Amygdala (tissue), 56 donors: ENCODE measurements around the gene CHMP4B.
"Not testable (repeated sequence)": the region's sequence is repeated elsewhere in the genome, so short reads cannot be mapped to it uniquely, and the experiment has no call there.

Experiments used
- DNase-seq, 56 donors: peaks; one replicate each; lab custom pipeline; 2025; lab: John Stamatoyannopoulos, UW

CHMP4B gene

DNA sequence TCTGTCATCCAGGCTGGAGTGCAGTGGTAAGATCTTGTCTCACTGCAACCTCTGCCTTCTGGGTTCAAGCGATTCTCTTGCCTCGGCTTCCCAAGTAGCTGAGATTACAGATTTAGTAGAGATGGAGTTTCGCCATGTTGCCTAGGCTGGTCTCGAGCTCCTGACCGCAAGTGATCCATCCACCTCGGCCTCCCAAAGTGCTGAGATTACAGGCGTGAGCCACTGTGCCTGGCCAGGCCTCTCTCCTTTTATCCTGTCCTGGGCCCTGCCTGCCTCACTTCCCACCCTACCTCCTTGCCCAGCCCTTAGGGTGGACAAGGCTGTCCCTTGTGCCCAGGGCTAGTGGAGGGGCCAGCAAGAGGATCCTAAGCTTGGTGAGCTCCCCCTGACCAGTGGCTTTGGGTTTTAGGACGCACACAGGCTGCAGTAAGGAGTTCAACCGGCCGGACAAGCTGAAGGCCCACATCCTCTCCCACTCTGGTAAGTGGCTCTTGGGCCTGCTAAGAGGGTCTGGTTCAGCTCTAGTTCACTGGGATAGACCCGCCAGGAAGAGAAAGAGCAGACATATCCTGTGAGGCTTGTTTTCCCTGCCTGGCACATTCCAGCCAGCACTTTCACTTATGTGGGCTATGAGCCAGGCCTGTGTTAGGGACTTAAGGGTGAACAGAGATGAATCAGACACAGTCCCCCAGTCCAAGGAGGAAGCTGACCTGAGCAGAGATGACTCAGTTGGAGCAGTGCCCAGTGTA lies 21.9 kb upstream of the CHMP4B start:
- DNase-seq = no peak

DNA sequence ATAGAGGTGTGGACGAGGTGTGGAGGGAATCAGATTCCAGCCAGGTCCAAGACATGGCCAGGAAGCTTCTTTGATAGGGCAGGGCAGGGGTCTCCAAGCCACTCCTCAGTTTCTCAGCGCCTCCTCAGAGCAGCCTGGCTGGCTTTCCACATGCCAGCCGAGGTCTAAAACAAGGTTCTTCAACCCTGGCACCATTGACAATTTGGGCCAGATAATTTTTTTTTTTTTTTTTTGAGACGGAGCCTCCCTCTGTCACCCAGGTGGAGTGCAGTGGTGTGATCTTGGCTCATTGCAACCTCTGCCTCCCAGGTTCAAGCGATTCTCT lies 21.3 kb upstream of the CHMP4B start:
- DNase-seq = no peak

DNA sequence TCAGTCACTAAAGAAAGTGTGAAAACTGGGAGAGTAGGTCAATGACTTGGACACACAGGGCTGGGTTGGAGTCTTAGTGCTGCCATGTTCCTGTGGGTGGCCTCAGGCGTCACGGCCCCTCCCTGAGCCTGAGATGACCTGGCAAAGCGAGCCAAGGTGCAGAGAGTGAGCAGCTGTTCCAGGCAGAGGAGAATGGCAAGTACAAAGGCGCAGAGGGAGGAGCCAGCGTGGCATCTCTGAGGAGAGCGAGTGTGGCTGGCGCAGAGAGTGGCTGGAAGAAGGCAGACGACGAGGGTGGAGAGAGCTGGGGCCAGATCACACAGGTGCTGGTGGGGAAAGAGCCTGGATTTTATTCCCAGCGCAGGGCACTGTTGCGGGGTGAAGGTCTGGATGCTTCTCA lies 20.6 kb upstream of the CHMP4B start:
- no peak for DNase-seq

DNA sequence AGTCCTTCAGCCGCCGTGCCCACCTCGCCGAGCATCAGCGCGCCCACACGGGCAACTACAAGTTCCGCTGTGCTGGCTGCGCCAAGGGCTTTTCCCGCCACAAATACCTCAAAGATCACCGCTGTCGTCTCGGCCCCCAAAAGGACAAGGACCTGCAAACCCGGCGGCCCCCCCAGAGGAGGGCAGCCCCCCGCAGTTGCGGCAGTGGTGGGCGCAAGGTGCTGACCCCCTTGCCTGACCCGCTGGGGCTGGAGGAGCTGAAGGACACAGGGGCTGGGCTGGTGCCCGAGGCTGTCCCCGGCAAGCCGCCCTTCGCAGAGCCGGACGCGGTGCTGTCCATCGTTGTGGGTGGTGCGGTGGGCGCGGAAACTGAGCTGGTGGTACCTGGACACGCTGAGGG lies 20.1 kb upstream of the CHMP4B start:
- DNase-seq = no peak

DNA sequence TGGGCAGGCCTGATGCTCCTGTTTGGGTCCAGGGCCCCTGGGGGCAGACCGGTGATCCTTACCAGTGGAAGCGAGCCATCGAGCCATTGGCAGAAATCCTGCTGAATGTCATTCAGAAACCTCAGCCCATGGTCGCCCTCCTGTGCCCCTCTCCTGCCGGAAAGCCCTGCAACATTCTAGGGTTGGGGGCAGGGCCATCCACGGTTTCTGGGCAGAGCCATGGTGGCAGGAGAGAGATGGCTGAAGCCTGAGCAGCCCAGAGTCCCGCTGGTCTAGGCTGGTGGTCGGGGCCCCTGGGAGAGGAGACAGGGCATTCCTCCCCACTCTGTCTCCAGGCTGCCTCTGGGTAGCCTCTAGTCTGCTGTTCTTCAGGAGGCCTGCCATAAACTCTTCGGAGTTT lies 19.6 kb upstream of the CHMP4B start:
- no peak for DNase-seq

DNA sequence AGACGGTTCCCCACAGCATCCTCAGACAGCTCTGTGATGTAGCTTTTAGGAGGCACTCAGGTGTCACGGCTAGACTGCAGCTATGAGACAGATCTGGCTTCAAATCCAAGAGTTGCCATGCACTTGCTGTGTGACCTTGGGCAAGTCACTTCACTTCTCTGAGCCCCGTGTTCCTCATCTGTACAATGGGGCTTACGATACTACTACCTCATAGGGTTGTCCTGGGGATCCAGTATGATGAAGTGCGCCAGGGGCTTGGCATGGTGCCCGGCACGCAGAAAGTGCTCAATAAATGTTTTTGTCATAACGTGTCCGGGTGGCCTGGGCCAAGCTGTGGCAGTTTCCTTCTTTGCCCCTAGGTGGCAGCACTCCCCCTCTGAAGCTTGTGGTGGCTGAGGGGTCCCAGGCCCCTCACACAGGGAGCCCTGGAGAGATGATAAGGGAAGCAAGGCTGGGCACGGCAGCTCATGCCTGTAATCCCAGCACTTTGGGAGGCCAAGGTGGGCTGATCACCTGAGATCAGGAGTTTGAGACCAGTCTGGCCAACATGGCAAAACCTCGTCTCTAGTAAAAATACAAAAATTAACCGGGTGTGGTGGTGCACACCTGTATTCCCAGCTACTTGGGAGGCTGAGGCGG lies 19.1 kb upstream of the CHMP4B start:
- DNase-seq = peak in 7 of 56 donors; percentile 1 to 20 (median 8)

DNA sequence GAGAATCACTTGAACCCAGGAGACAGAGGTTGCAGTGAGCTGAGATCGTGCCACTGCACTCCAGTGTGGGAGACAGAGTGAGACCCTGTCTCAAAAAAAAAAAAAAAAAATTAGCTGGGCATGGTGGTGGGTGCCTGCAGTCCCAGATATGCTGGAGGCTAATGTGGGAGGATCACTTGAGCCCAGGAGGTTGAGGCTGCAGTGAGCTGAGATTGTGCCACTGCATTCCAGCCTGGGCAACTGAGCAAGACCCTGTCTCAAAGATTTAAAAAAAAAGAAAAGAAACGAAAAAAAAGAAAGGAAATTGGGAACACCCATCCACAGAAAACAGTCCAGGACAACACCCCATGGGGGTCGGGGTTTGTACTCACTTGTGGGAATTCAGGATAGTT lies 18.6 kb upstream of the CHMP4B start:
- DNase-seq = not testable (repeated sequence)

DNA sequence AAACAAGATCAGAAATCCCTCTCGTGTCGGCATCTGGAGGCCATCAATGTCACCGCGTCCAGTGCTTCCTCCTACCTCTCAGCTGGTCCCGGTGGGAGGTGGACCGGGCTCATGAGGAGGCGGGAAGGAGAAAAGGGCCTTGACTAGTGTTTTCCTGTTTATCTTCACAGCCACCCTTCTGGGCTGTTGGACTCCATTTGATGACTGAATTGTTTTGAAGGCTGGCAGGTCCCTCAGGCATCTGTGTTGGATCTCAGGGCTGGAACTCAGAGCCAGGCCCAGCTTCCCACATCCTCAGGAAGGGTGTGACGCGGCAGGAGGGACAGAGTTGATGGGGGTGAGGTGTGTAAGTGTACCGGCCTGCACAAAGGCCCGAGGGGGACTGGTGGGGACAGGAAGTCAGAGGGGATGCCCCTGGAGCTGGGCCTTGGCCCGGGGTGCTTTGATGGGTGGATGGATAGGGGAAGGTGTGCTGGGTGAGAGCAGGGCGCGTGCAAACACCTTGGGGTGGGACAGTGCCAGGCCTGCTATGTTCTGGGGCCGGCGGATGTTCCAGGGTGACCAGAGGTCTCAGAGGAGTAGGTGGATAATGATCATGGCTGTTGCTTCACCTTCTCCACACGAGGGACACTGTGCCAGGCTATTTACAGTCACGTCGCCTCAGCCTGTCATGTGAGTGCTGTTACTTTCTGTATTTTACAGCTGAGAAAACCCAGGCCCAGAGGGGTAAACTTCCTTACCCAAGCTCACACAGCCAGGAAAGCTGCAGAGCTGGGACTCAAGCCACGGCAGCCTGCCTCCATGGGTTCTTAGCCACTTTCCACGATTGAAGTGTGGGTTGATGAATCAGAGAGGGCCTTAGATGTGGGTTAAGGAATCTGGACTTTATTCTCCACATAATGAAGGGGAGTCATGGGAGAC lies 17.9 kb upstream of the CHMP4B start:
- no peak for DNase-seq

DNA sequence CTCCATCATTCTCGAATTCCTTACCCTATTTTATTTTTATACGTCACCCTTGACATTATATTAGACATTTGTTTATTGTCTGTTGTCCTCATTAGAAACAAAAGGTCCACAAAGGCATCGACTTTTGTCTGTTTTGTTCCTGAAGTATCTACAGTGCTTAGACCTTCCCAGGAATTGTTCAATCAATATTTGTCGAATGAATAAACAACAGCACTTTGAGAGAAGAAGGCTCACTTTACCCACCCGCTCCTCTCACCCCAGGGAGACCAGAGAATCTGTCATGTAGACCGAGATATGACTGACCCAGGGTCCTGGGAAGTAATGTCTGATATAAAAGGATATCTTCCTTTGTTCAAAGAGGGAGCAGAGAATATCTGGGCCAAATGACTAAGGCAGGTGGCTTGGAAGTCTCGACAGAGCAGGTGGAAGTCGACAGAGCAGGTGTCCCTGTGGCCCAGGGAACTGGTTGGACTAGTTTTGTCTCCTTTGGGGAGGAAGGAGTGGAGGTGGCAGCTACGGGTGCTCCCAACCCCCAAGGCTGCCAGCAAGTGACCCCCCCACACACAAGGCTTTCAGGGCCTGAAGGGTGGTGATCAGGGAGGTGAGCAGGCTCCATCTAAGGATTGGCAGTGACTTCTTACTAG lies 14.8 kb upstream of the CHMP4B start:
- no peak for DNase-seq

DNA sequence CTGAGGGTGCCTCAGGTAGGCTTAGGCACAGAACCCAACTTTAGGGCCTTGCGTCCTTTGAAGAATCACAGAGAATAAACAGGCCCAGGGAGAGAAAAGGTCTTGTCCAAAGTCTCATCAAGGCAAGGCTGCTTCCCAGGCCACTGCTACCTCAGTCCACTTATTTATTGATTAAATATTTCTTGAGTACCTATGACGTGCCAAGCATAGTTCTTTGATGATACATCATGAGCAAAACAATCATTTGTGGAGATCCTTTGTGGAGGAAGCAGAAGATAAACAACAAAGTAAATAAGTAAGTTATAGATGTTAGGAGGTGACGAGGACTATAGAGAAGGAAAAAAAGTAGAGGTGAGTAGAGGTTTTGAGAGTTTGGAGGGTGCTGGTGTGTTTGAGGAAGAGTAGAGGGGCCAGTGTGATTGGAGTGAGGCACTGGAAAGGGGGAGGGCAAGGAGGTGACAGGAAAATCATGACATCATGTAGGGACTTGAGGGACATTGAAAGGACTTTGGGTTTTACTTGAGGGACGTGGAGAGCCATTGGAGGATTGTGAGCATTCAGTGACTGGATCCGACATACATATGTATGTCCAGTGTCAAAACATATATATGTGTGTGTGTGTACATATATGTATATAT lies 14.1 kb upstream of the CHMP4B start:
- no peak for DNase-seq

DNA sequence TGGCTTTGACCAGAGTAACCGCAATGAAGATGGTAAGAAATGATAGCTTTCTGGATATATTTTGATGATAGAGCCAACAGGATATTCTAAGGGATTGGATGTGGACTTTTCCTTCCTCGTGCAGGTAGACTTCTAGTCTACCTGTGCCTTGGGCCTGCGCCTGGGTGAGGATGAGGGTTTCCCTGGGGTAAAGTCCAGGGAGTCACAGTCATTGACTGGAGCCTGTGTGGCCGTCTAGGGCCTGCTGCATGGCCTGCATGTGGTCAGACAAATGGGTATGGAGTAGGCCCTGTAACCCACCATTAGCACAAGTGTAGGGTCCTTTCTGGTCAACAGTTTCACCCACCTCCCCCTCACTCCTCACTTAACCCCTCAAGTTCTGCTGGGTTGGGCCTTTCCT lies 12.7 kb upstream of the CHMP4B start:
- DNase-seq = no peak

DNA sequence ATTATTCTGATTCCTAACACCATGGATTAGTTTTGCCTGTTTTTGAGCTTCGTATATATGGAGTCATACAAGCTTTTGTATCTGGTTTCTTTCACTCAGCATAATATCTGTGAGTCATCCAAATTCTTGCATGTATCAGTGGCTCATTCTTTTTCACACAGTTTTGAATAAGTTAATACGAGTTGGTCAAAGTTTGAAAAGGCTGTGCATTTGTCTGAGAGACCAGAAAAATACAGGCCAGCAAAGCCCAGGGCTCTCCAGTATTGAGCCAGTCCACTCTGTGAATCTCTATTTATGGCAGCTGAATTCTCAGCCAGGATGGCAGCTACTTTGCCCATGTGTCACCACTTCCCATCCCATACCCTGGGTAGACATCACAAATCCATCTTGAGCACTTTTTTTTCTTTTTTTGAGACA lies 7.2 kb upstream of the CHMP4B start:
- no peak for DNase-seq

DNA sequence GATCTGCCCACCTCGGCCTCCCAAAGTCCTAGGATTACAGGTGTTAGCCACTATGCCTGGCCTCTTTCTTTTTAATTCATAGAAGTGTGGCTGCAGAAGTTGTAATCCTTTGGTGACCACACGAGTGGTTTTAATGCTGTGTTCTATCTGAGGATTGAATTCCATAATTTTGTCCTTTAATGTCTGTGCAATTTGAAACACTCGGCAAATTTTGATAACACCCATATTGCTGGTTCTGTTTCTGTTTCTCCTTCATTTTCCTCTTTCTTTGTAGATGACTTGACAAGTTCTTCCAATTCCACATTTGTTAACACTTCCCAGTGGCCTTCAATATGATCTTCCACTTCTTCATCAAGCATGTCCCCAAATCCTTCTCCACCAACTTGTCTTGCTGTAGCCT lies 2.8 kb upstream of the CHMP4B start:
- DNase-seq = no peak

DNA sequence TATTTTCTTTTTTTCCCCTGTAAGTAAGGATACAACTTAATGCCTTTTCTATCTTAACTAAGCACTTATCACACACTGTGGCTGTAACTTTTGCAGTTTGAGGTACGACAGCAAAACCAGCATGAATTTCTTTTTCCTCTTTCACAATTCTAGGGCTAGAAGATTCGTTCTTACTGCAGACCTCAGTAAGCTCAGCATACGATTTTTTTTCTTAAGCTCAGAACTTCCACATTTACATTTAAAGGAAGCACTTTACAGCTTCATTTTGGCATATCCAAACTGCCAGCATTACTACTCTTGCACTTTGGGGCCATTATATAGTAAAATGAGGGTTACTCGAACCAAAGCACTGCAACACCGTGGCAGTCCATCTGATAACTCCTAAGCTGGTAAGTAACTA lies 889 bp upstream of the CHMP4B start:
- no peak for DNase-seq

DNA sequence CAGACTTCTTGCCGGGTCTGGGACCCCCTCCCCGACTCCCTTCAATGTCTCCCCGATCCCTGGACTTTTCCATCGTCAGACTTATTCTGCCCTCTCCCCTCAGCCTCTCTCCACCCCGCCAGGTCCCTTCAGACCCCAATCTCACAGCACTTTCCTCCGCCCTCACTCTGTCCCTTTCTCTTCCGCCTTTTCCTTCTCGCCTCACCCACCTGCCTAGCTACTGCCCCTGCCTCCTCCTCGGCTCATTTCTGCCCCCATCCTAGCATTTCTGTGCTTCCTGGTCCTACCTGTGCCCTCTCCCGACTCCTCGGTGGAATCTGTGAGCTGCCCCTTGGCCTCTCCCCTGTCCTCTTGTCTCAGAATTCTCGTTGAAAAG lies 616 bp downstream of the CHMP4B start:
- DNase-seq = no peak

DNA sequence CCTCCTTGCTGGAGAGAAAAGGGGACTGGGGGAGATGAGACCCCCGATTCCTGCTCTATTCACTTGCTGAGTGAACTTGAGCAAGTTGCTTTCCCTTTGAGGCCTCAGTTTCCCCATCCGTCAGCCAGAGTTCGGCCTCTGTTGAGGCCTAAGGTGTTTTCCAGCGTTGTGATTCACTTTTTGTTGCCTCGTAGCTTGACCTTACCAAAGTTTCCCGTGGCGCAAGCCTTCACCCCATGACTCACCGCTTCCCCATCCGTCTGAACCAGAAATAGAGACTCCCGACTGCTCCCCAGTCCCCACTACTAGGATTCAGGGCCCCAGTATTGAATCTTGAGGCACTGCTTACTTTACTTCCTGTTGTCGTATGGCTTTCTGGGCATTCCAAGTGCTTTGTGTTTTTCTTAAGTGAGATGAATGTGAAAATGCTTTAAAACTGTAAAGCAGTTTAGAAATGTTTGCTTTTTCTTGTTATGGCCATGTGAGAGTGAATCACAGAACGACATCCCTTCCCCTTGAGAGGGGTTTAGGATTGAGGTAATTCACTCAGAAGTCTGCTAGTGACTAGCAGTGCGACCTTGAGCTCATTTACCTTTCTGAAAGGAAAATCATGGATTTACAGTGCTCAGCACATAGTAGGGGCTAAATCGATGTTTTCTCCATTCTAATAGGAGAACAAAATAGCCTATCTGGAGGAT lies 1.2 kb downstream of the CHMP4B start:
- peak in 11 of 56 donors; percentile 7 to 29 (median 18) for DNase-seq

DNA sequence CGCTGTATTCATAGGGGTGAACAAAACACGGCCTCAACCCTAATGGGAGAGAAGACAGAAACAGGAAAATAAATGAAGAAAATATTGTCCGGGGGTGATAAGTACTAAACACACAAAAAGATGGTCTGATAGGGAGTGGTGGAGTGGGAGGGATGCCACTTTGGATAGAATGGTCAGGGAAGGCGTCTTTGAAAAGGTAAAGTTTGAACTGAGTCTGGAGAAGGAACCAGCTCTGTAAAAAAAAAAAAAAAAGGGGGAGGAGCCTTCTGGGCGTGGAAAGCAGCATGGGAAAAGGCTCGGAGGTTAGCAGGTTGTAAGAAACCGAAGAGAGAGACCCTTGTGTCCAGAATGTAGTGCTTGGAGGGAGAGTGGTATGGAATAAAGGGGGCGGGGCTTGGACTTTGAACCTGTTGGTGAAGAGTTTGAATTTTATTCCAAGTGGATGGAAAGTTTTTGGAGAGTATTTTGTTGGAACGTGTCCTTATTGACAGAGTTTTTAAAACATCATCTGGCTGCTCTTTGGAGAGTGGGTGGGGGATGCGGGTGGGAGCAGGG lies 1.8 kb downstream of the CHMP4B start:
- no peak for DNase-seq

DNA sequence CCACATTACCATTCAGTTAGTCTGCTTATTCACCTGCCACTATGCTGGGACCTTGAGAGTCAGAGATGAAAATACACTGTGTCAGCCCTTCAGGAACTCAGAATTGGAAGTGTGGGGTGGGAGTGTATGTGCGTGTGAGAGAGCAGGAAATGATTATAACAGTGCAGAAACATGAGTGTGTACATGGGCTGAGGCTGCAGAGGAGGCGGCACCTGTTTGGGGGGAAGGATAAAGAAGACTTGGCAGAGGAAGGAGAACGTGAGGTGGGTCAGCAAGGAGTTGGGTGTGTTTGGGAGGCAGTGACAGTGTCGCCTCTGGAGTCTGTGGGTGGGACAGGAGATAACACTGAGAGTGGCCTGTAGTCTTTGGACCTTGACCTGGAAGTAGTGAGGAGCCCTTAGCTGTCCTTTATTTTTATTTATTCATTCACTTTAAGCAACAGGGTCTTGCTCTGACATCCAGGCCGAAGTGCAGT lies 3.1 kb downstream of the CHMP4B start:
- DNase-seq = no peak

DNA sequence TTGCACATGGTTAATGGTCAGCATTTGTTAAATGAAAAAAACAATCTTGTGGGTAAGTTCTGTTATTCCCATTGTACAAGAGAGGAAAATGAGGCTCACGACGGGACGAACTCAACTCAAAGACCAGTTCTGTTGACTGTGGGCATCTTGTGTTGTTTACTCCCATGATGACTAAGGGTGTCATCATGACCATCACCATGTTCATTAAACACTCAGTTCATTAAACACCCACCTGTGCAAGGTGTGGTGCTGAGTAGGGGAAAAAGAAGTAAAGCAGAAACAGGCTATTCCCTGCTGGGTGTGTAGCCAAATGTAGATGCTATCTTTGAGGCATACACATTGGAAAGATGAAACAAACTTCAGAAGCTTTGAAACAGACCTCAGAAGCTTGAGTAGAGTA lies 4.5 kb downstream of the CHMP4B start:
- DNase-seq = no peak

DNA sequence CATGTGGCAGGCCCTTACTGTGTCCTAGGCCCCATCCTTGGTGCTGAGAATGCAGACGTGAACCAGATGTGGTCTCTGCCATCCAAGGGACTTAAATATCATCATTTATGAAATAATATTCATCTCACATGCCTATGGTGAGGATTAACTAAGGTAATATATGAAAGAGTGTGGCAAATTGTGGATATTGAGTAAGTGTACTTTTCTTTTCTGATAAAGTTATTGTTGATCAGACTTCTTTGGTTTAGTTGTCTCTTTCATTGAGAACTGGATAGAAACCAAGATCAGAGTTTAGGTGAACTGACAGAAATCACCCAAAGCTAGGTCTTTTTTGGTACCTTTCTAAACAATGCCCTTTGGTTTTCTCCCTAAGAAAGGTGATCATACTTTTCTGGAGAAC lies 5.0 kb downstream of the CHMP4B start:
- no peak for DNase-seq
